ENCODE data around the gene ZBTB17.

DNA sequence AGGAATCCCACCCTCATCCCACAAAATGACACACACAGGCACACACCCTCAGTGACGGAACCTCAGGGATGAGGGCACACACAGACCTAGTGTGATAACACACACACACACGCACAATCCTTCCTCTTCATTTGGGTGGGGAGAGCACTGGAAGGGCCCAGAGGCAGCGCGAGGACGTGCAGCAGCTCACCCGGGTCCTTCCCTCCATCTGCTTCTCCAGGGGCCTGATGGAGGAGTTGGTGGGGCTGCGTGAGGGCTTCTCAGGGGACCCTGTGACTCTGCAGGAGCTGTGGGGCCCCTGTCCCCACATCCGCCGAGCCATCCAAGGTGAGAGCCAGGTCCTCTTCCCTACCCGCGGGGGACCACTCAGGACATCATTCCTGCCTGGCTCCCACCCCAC lies 46.5 kb upstream of the ZBTB17 start:
- TF ChIP-seq POLR2AphosphoS5 (IDR thresholded peaks at IDR 0.05; ENCODE audit: low read depth), result no peak
- TF ChIP-seq, protein P1, sequence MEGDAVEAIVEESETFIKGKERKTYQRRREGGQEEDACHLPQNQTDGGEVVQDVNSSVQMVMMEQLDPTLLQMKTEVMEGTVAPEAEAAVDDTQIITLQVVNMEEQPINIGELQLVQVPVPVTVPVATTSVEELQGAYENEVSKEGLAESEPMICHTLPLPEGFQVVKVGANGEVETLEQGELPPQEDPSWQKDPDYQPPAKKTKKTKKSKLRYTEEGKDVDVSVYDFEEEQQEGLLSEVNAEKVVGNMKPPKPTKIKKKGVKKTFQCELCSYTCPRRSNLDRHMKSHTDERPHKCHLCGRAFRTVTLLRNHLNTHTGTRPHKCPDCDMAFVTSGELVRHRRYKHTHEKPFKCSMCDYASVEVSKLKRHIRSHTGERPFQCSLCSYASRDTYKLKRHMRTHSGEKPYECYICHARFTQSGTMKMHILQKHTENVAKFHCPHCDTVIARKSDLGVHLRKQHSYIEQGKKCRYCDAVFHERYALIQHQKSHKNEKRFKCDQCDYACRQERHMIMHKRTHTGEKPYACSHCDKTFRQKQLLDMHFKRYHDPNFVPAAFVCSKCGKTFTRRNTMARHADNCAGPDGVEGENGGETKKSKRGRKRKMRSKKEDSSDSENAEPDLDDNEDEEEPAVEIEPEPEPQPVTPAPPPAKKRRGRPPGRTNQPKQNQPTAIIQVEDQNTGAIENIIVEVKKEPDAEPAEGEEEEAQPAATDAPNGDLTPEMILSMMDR (IDR thresholded peaks at IDR 0.05; ENCODE audit: insufficient read depth, low read length), result no peak
